Raji (cell line): ENCODE results near the gene SLC25A28.

Source experiments
- POLR2A ChIP-seq: IDR thresholded peaks from 2 replicates; pipeline ENCODE4 v1.6.1; 2011; ENCODE audit warnings: low read depth, low read length, control low read depth; ENCODE audit not compliant: insufficient read depth

The SLC25A28 gene, protein sequence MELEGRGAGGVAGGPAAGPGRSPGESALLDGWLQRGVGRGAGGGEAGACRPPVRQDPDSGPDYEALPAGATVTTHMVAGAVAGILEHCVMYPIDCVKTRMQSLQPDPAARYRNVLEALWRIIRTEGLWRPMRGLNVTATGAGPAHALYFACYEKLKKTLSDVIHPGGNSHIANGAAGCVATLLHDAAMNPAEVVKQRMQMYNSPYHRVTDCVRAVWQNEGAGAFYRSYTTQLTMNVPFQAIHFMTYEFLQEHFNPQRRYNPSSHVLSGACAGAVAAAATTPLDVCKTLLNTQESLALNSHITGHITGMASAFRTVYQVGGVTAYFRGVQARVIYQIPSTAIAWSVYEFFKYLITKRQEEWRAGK

GRCh38 chr10:99619851-99620710, at the start of gene SLC25A28:
Gene SLC25A28 (minus strand): TSS chr10:99620439. CDS start chr10:99620335, 104 bp downstream.
- no peak; the same call in 1 of the 2 replicates for TF ChIP-seq POLR2A

- no peak for TF ChIP-seq POLR2A
Measured at GRCh38 chr10:99667108-99667751, 47.0 kb upstream of the SLC25A28 start.

GRCh38 chr10:99665304-99665703, 45.1 kb upstream of the SLC25A28 start:
- TF ChIP-seq POLR2A, result no peak

- no peak for TF ChIP-seq POLR2A
Measured at GRCh38 chr10:99661377-99661763, 41.1 kb upstream of the SLC25A28 start.

DNA sequence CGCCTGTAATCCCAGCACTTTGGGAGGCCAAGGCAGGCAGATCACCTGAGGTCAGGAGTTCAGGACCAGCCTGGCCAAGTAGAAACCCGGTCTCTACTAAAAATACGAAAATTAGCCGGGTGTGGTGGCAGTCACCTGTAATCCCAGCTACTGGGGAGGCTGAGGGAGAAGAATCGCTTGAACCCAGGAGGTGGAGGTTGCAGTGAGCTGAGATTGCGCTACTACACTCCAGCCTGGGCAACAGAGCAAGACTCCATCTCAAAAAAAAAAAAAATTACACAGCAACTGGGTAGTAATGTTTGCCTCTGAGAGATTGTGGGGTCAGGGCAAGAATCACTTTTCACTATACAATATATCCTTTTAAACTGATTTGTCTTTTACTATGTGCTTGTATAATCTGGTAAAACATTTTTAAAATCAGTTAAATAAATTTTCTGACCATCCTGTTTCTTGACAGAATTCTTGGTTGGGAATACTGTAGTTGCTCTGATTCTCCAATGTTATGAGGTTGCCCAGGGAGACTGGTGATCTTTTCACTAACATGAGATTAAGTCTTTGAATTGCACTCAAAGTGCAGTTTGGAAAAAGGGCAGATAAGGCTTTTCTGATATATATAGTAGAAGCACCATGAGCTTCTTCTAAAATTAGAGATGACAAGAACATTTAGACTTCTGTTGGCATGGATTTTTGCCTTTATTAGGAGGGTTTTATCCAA, 40.6 kb upstream of the SLC25A28 start:
- TF ChIP-seq POLR2A, result no peak

DNA sequence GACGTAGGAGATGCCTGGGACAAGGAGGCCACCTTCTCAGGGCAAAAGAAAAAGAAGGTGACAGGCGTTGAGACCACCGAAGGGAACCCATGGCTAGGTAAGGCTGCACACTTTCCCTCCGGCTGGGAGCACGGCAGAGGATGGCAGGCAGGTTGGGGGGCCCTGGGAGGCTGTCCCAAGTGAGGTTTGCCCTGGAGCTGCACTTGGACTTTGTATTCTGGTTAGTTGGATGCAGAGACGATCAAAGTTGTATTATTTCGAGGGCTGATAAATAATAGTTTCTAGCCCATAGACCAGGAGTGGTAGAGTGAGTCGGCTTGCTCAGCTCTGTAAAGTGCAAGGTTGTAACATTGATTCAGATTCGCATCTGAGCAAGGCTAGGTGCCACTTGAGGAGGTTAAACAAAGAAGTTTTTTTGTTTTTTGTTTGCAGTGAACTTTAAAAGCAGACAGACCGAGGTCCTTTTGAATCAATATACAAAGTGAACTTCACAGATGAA, 39.7 kb upstream of the SLC25A28 start:
- TF ChIP-seq POLR2A, result no peak

GRCh38 chr10:99659031-99659867, 39.0 kb upstream of the SLC25A28 start, which contains the start of gene ENTPD7:
Gene ENTPD7 (plus strand): TSS chr10:99659509. CDS start chr10:99659957, 448 bp downstream.
- TF ChIP-seq POLR2A, result peak; percentile 68

- no peak for TF ChIP-seq POLR2A
Measured at GRCh38 chr10:99658622-99659030, 38.4 kb upstream of the SLC25A28 start.

DNA sequence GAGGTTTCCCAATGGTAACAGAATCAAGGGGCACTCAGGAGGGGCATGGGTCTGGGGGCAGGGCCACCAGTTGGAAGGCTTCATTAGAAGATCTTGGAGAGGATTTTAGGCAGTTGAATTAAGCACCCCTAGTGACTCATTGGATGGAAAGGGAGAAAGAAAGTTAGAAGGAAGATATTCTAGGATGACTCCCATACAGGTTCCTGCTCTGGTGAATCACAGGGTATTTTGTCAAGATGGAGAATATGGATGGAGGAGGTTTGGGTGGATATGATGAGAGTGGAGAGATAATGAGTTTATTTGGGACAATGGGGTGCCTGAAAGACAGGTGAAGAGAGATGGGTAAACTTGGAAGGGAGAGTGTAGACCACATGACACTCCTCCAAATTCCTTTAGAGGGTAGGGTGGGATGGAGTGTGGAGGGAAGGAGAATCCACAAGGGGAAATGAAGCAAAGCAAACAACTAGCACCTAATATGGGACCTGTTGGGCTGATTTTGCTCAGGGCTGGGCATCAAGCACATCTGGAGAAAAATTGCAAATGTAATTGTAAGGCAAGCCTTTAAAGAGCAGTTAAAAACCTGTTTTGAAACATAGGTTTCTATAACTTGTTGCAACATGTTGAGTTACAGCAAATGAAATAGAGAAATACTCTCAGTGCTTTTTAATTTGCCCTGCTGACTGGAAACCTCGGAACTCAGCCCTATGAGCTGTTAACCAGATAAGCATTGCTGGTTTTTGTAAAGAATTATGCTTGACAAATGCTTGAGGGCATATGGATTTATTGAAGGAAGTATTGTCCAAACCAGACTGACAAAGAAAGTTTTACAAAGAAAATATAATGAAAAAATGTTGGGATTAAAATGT, 36.2 kb upstream of the SLC25A28 start:
- no peak for TF ChIP-seq POLR2A

DNA sequence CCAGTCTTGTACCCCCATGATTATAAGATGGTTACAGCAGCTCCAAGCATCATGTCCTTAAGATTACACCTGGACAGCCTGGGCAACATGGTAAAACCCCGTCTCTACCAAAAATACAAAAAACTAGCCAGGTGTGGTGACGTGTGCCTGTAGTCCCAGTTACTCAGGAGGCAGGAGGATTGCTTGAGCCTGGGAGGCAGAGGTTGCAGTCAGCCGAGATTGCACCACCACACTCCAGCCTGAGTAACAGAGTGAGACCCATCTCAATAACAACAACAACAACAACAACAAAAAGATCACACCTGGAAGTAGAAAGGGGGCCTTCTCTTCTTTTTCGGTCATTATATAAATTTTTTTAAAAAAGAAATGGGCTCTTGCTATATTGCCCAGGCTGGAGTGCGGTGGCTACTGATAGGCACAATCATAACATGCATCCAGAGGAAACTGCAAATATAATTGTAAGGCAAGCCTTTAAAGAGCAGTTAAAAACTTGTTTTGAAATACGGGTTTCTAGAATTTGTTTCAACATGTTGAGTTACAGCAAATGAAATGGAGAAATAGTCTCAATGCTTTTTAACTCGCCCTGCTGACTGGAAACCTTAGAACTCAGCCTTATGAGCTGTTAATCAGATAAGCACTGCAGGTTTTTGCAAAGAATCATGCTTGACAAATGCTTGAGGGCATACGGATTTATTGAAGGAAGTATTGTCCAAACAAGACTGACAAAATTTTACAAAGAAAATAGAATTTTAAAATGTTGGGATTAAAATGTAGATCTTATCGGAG, 34.3 kb upstream of the SLC25A28 start:
- TF ChIP-seq POLR2A, result no peak

DNA sequence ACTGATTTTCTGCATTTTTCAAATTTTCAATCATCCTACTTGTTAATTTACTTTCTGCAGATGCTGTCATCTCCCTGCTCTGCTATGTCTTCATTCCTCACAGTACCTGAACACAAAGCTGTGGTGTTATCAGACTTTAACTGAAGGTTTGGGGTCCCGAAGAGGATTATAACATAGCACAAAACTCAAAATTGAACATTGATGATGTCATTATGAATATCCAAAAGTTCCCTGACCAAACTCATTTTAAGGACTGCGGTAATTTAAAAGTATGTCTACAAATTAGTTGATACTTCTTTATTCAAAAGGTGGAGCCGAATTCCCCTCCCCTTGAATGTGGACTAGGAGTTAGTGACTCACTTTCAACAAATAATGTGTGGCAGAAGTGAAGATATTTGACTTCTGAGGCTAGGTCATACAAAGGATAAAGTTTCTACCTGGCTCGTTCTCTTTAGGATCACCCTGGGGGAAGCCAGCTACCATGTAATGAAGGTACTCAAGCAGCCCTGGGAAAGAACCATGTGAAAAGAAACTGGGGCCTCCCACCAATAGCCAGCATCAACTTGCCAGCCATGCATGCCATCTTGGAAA, 32.7 kb upstream of the SLC25A28 start:
- TF ChIP-seq POLR2A, result no peak

- no peak for TF ChIP-seq POLR2A
Measured at GRCh38 chr10:99648717-99649116, 28.5 kb upstream of the SLC25A28 start.

GRCh38 chr10:99647601-99648151, 27.4 kb upstream of the SLC25A28 start:
- TF ChIP-seq POLR2A, result no peak
